Effector memory CD8-positive, alpha-beta T cell (primary cell): ENCODE results near the gene EGFLAM.

Source experiments
- ATAC-seq: fragments of 150-1000 bp; cut with Tn5 transposase; replicated peaks from 2 replicates; pipeline ENCODE4 v1.10.0; 2021; ENCODE audit warnings: mild to moderate bottlenecking, moderate library complexity
- DNase-seq, 3 experiments: peaks; one replicate each; pipeline ENCODE4 v3.0.0; 2021
- H3K27ac Mint-ChIP-seq, 2 donors: one replicate each; pipeline ENCODE4 v1.8.0; 2022; ENCODE audit warnings: mild to moderate bottlenecking in 2 of 2, mixed read lengths in 2 of 2, moderate library complexity in 2 of 2
- H3K27me3 Mint-ChIP-seq, 2 donors: one replicate each; pipeline ENCODE4 v1.8.0; 2022; ENCODE audit warnings: mixed read lengths in 2 of 2
- H3K36me3 Mint-ChIP-seq: one replicate; pipeline ENCODE4 v1.8.0; 2022; ENCODE audit warnings: mild to moderate bottlenecking, moderate library complexity, mixed read lengths; ENCODE audit not compliant: insufficient read depth
- H3K4me1 Mint-ChIP-seq, 2 donors: one replicate each; pipeline ENCODE4 v1.8.0; 2022; ENCODE audit warnings: low read depth in 2 of 2, mixed read lengths in 2 of 2
- H3K4me3 Mint-ChIP-seq, 2 donors: one replicate each; pipeline ENCODE4 v1.8.0; 2022; ENCODE audit warnings: mild to moderate bottlenecking in 2 of 2, mixed read lengths in 2 of 2, moderate library complexity in 2 of 2
- H3K9me3 Mint-ChIP-seq, 2 donors: one replicate each; pipeline ENCODE4 v1.8.0; 2022; ENCODE audit warnings: mixed read lengths in 2 of 2

The EGFLAM gene

DNA sequence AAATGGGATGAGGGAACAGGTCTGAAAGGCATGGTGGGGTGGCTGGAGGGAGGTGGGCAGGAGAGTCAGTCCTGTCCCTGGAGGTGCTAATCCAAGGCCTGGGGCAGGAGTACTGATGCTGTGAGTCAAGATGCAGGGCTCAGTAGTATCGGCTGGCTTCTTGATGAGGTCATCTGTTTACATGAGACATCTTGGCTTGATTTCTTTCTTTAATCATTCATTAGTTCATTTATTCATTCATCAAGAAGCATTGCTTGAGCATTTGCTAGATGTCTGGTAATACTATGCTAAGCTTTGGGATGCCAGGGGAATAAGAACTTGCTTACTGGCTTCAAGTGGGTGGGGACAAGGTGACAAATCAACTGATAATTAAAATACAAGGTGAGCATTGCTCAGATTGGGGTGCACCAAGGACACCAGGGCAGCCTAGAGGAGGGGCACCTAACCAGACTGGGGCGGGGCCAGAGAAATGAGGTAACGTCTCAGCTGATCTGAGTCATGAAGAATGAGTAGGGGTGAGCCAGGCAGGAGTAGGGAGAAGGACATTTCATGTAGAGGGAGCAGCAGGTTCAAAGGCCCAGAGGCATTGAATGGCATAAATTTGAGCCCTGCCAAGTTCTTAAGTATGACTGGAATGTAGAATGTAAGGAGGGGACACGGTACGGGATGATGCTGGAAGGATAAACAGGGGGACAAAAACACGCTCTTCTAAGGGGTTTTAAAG, 88.8 kb downstream of the EGFLAM start:
- Mint-ChIP-seq H3K27me3 (peaks cover 6 to 28% of the 10 kb centered on the region in 2 donors), H3K27ac (no peak overlapping the region), H3K9me3 (peaks cover 1 to 12% of the 10 kb centered on the region in 2 donors), H3K4me1 (no peaks in the 10 kb centered on the region), H3K4me3 (no peak overlapping the region), H3K36me3 (no peaks in the 10 kb centered on the region)
- DNase-seq (no peak), ATAC-seq (no peak)

DNA sequence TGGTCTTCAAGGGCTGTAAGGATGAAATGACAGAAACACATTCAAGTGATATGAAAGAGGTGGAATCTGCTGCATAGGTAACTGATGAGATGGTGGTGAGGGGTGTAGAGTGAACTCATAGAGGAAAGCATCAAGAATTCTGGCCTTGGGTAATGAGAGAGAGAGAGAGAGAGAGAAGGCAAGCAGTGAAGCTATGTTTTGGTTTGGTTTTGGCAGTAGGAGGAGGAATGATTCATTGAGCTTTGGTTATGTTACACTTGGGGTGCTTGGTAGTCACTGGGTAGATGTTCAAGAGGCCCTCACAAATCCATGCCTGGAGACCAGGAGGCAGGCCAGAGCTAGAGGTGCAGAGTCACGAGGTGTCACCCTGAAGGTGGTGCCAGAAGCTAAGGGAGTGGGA, 89.5 kb downstream of the EGFLAM start:
- H3K9me3 Mint-ChIP-seq = peaks cover 1 to 12% of the 10 kb centered on the region in 2 donors
- H3K4me1 Mint-ChIP-seq = no peaks in the 10 kb centered on the region
- H3K4me3 Mint-ChIP-seq = no peak overlapping the region
- no peak overlapping the region for H3K27ac Mint-ChIP-seq
- ATAC-seq (no peak), DNase-seq (no peak)
- no peaks in the 10 kb centered on the region for H3K36me3 Mint-ChIP-seq
- H3K27me3 Mint-ChIP-seq = peaks cover 6 to 28% of the 10 kb centered on the region in 2 donors

DNA sequence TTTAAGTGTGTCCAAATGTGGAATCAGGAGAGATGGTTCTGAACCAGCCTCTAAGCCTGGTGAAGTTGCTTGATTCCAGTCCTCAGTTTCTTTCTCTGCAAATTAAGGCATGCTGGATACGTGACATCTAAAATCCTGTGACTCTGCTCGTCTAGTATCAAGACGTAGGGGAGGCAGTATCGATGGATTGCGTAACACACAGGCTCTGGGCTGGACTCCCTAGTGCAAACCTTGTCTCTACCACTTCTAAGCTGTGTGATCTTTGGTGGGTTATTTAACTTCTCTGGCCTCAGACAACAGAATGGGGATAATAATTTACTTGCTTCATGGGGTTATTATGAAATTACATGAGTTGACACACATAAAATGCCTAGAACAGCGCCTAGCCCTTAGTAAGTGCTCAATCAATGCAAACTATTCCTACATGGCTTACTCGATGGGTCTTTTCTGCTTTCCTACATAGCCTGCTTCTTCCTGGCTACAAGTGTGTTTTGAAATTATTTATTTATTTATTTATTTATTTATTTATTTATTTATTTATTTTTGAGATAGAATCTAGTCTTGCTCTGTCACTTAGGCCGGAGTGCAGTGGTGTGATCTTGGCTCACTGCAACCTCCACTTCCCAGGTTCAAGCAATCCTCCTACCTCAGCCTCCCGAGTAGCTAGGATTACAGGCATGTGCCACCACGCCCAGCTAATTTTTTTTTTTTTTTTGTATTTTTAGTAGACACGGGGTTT, 102.1 kb downstream of the EGFLAM start:
- Mint-ChIP-seq H3K36me3 (no peaks in the 10 kb centered on the region), H3K27ac (no peak overlapping the region), H3K27me3 (peaks cover 10 to 28% of the 10 kb centered on the region in 2 donors), H3K4me3 (no peak overlapping the region), H3K9me3 (no peaks in the 10 kb centered on the region), H3K4me1 (no peaks in the 10 kb centered on the region)
- no peak for DNase-seq
- ATAC-seq = no peak

DNA sequence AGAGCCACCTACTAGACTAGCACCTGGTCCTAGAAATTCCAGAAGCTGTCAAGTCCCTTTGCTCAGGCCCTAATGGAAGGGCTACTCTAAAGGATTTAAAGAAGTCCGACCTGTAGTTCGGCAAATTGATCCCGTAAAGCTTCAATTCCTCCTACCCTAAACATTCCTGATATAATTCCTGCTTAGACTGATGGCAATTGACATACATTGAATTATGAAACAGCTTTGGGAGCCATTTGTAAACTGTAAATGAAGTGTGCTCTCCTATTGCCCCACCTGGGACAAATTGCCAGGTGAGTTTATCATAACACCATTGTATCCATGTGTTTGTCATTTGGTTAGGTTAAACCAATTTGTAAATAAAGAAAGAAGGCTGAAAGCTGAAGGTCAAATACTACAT, 104.4 kb downstream of the EGFLAM start:
- H3K36me3 Mint-ChIP-seq = no peaks in the 10 kb centered on the region
- no peaks in the 10 kb centered on the region for H3K4me1 Mint-ChIP-seq
- peaks cover 16 to 37% of the 10 kb centered on the region in 2 donors for H3K27me3 Mint-ChIP-seq
- ATAC-seq = no peak
- no peak overlapping the region for H3K4me3 Mint-ChIP-seq
- no peak for DNase-seq
- no peaks in the 10 kb centered on the region for H3K9me3 Mint-ChIP-seq
- no peak overlapping the region for H3K27ac Mint-ChIP-seq

DNA sequence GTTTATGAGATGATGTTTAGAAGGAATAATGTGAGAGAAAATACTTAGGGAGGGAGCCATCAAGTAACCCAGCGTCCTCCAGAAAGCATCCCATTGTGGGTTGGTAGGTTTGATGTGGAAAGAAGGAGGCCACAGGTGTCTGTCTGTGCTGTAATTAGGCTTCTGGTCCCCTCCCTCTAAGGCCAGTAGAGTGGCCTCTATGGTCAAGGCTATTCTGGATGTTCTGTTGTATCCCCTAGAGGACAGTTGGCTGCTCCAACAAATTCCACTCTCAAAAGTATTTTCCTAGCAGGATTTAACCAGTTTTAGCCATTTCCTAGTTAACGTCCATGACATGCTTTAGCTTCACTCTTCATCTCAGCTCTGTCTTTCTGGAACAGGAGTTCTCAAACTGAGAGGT, 106.5 kb downstream of the EGFLAM start:
- Mint-ChIP-seq H3K36me3 (no peaks in the 10 kb centered on the region), H3K9me3 (no peaks in the 10 kb centered on the region), H3K27me3 (peaks cover 16 to 37% of the 10 kb centered on the region in 2 donors), H3K27ac (no peak overlapping the region), H3K4me1 (peaks cover 0 to 3% of the 10 kb centered on the region in 2 donors), H3K4me3 (no peak overlapping the region)
- ATAC-seq = no peak
- no peak for DNase-seq

DNA sequence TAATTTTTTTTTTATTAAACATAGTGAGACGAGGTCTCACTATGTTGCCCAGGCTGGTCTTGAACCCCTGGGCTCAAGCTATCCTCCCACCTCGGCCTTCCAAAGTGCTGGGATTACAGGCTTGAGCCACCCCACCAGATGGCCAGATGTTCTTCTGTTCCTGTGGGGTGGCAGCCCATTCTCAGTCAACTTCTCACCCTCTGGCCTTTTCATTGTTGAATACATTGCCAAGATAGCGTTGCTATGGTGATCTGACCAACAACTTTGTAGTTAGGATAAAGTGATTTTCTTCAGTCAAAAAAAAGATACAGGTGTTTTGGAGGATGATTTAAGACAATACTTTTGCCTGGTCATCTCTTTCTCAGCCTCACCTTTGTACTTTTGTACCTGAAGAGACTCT, 109.1 kb downstream of the EGFLAM start:
- H3K36me3 Mint-ChIP-seq = no peaks in the 10 kb centered on the region
- H3K27me3 Mint-ChIP-seq = peaks cover 16 to 27% of the 10 kb centered on the region in 2 donors
- no peak overlapping the region for H3K4me3 Mint-ChIP-seq
- no peaks in the 10 kb centered on the region for H3K9me3 Mint-ChIP-seq
- H3K4me1 Mint-ChIP-seq = peaks cover 0 to 3% of the 10 kb centered on the region in 2 donors
- no peak overlapping the region for H3K27ac Mint-ChIP-seq
- ATAC-seq (no peak), DNase-seq (no peak)

DNA sequence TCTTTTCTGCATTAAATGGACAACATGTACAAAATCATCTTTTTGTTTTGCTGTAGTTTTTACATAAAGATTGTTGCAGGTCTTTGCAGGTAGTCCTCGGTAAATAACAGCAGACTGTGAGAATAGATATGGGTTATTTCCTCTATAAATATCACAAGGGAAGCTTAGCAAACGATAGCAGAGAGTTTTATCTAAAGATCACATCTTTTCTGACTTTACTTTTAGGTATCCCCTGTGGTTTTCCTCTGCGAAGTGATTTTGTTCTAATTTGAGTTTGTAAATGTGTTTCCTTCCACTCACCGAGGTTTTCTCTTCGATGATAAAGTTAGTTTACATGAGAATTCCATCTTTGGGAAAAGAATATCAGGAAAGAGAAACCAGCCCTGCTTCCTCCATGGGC, 109.6 kb downstream of the EGFLAM start:
- no peak for ATAC-seq
- Mint-ChIP-seq H3K9me3 (no peaks in the 10 kb centered on the region), H3K4me3 (no peak overlapping the region), H3K4me1 (peaks cover 0 to 3% of the 10 kb centered on the region in 2 donors), H3K27ac (no peak overlapping the region), H3K27me3 (peaks cover 16 to 27% of the 10 kb centered on the region in 2 donors), H3K36me3 (no peaks in the 10 kb centered on the region)
- no peak for DNase-seq

DNA sequence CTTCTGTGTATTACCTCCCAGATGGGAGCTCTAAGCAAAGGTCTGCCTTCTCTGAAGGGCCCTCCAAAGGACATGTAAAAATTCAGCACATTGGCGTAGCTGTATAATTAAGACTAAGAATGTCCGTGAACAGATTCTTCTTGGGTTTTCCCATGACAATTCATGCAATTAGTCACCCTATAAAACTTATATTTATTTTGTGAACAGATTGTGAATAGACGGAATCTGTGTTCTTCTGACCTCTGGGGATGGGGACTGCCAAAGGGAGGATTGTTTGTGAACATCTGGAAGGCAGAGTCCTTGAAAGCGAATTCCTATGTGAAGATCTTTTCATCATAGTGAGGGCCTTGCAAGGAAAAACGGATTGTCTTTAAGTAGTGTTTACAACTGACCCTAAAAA, 111.3 kb downstream of the EGFLAM start:
- H3K9me3 Mint-ChIP-seq = no peaks in the 10 kb centered on the region
- H3K4me3 Mint-ChIP-seq = no peak overlapping the region
- DNase-seq (no peak), ATAC-seq (no peak)
- H3K27me3 Mint-ChIP-seq = peaks cover 19 to 29% of the 10 kb centered on the region in 2 donors
- no peak overlapping the region for H3K27ac Mint-ChIP-seq
- H3K4me1 Mint-ChIP-seq = peaks cover 0 to 3% of the 10 kb centered on the region in 2 donors
- H3K36me3 Mint-ChIP-seq = no peaks in the 10 kb centered on the region

DNA sequence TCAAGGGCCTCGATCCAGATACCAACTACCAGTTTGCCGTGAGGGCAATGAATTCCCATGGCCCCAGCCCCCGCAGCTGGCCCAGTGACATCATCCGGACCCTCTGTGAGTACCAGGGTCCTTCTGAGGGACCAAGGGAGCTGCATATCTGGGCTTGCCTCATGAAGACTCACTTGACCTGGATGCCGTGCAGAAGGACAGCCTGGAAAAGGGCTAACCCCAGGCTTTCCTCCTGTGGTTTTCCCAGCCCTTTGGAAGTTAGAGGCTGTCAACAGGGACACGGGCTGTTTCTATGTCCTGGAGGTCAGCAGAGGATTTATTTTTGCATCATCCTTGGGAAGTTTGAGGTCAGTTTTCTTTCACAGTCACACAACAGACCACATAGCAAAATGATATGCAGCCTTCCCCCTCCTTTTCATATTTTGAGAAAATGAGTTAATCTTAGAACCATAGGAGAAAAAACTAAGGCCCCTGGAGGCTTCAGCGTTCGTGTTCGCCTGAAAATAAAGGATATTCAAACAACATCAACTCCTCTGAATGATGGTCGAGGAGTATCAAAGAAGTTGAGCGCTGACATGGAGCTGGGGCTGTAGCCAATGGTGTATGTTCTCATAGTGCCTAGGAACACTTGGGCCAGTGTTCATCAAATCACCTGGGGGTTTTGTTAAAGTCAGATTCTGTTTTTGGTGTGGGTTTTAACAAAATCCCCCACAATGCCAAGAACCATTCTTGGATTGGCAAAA, 112.2 kb downstream of the EGFLAM start:
- H3K27me3 Mint-ChIP-seq = peaks cover 26 to 29% of the 10 kb centered on the region in 2 donors
- H3K36me3 Mint-ChIP-seq = no peaks in the 10 kb centered on the region
- H3K4me3 Mint-ChIP-seq = no peak overlapping the region
- no peak for DNase-seq
- H3K9me3 Mint-ChIP-seq = no peaks in the 10 kb centered on the region
- no peak for ATAC-seq
- H3K4me1 Mint-ChIP-seq = peaks cover 0 to 3% of the 10 kb centered on the region in 2 donors
- H3K27ac Mint-ChIP-seq = no peak overlapping the region

DNA sequence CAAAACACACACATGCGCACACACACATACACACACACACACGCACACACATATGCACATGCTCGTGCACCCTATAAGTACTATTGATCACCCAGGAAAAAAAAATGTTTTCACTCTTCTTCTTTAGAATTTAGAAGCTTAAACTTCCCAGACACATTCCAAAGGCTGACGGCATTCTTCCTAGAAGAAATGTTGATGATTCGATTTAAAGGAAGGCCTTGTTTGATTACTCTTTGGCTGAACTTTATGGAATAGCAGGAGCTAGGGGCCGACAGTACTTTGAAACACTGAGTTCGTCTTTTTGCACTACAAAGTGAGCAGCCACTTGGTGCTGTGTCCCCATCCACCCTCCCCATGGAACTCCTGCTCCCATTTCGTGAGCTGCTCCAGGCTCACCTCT, 113.2 kb downstream of the EGFLAM start:
- ATAC-seq (no peak), DNase-seq (no peak)
- Mint-ChIP-seq H3K36me3 (no peaks in the 10 kb centered on the region), H3K27me3 (peaks cover 31% of the 10 kb centered on the region in 2 donors), H3K9me3 (no peaks in the 10 kb centered on the region), H3K4me3 (no peak overlapping the region), H3K4me1 (peaks cover 0 to 3% of the 10 kb centered on the region in 2 donors), H3K27ac (no peak overlapping the region)

DNA sequence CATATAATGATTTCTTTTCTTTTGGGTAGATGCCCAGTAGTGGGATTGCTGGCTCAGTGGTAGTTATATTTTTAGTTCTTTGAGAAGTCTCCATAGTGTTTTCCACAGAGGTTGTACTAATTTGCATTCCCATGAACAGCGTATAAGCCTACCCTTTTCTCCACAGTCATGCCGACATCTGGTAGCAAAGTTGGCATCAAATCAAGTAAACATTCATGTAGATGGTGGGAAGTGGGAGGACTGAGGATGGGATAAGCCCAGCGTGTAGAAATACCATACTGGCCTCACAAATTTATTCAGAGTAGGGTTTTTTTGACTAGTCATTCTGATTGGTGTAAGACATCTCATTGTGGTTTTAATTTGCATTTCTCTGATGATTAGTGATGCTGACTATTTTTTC, 115.4 kb downstream of the EGFLAM start:
- DNase-seq = no peak
- Mint-ChIP-seq H3K4me1 (no peaks in the 10 kb centered on the region), H3K27ac (no peak overlapping the region), H3K9me3 (no peaks in the 10 kb centered on the region), H3K36me3 (no peaks in the 10 kb centered on the region), H3K27me3 (peaks cover 46 to 52% of the 10 kb centered on the region in 2 donors), H3K4me3 (no peak overlapping the region)
- no peak for ATAC-seq

DNA sequence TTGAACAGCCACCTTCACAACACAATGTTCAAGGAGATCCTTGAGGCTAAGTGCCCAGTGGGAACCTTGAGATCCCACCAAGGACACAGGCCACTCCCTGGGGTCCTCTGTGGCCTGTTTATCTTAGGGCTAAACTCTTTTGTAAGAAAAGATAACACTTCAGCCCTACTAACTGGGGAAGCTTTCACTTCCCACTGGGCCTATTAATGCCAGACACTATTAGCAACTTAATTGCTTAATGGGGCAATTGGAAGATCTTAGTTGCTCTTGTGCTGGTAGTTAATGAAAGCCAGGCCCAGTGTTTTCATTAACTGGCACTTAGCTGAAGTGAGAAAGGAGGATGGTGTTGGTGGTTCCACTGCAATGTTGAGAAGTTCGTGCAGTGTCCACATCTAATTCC, 117.1 kb downstream of the EGFLAM start:
- no peak for ATAC-seq
- Mint-ChIP-seq H3K36me3 (no peaks in the 10 kb centered on the region), H3K4me1 (no peaks in the 10 kb centered on the region)

DNA sequence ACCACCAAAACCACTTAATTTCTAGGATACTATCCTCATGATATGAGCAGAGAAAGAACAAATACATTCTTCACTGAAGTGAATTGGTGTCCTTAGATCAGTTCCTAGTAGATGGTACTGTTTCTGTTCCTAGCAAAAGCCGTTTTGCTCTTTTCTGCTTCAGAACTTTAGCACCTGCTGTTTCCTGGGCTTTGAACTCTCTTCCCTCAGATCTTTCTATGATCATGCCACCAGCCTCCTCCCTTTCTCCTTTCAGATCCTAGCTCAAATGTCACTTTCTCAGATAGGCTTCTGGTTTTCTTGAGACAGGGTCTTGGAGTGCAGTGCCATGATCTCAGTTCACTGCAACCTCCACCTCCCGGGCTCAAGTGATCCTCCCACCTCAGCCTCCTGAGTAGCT, 118.0 kb downstream of the EGFLAM start:
- no peak for ATAC-seq
- peaks cover 69 to 79% of the 10 kb centered on the region in 2 donors for H3K27me3 Mint-ChIP-seq
- H3K4me3 Mint-ChIP-seq = no peak overlapping the region
- no peak for DNase-seq
- no peaks in the 10 kb centered on the region for H3K9me3 Mint-ChIP-seq
- no peaks in the 10 kb centered on the region for H3K4me1 Mint-ChIP-seq
- H3K27ac Mint-ChIP-seq = no peak overlapping the region
- no peaks in the 10 kb centered on the region for H3K36me3 Mint-ChIP-seq

More for the DNA sequence above, 117.1 kb downstream of the EGFLAM start:
- H3K27ac Mint-ChIP-seq = no peak overlapping the region
- H3K4me3 Mint-ChIP-seq = no peak overlapping the region
- peaks cover 61 to 69% of the 10 kb centered on the region in 2 donors for H3K27me3 Mint-ChIP-seq
- DNase-seq = no peak
- no peaks in the 10 kb centered on the region for H3K9me3 Mint-ChIP-seq
